HG03354 (cell line): ENCODE results near the gene GRK2.
A peak's percentile ranks its signal among the peaks of the same experiment; 100 is the strongest.
"Not testable (repeated sequence)": the region's sequence is repeated elsewhere in the genome, so short reads cannot be mapped to it uniquely, and the experiment has no call there.

Experiments used
- ATAC-seq: cut with Tn5 transposase; IDR thresholded peaks from one replicate; pipeline ENCODE4 v1.9.1; 2021; ENCODE audit warnings: mild to moderate bottlenecking; ENCODE audit not compliant: unreplicated experiment, poor library complexity, severe bottlenecking

GRK2 gene

GRCh38 chr11:67266449-67267187, at the start of gene GRK2:
Gene GRK2 (plus strand): TSS chr11:67266473. CDS start chr11:67266700, 227 bp downstream.
- ATAC-seq, result peak; percentile 21

- ATAC-seq, result no peak
These were observed 38.5 kb upstream of the GRK2 start for GRCh38 chr11:67227726-67228125.

- no peak for ATAC-seq
These were observed 35.9 kb upstream of the GRK2 start for GRCh38 chr11:67230406-67230805.

- ATAC-seq, result no peak
These were observed 35.4 kb upstream of the GRK2 start for GRCh38 chr11:67230886-67231285.

- no peak for ATAC-seq
These were observed 32.6 kb upstream of the GRK2 start for GRCh38 chr11:67233584-67234190.

- ATAC-seq, result not testable (repeated sequence)
These were observed 31.7 kb upstream of the GRK2 start for GRCh38 chr11:67234571-67234970.

GRCh38 chr11:67237574-67237973, 28.7 kb upstream of the GRK2 start:
- ATAC-seq, result no peak

GRCh38 chr11:67238894-67239782, 27.1 kb upstream of the GRK2 start:
- no peak for ATAC-seq

- ATAC-seq, result peak; percentile 90
These were observed 26.3 kb upstream of the GRK2 start for GRCh38 chr11:67239783-67240575.

- peak; percentile 39 for ATAC-seq
These were observed 25.5 kb upstream of the GRK2 start for GRCh38 chr11:67240576-67241389.

GRCh38 chr11:67242548-67242947, 23.7 kb upstream of the GRK2 start:
- no peak for ATAC-seq

GRCh38 chr11:67243051-67243450, 23.2 kb upstream of the GRK2 start:
- no peak for ATAC-seq

- ATAC-seq, result no peak
These were observed 21.2 kb upstream of the GRK2 start for GRCh38 chr11:67245046-67245445.

GRCh38 chr11:67247946-67248550, 18.2 kb upstream of the GRK2 start:
- no peak for ATAC-seq

- ATAC-seq, result no peak
These were observed 17.6 kb upstream of the GRK2 start for GRCh38 chr11:67248653-67249052.

GRCh38 chr11:67250059-67251043, 15.9 kb upstream of the GRK2 start:
- ATAC-seq, result no peak

GRCh38 chr11:67251841-67252240, 14.4 kb upstream of the GRK2 start:
- no peak for ATAC-seq
